AG09319 (cell line): ENCODE measurements around the gene NT5DC2.

Experiments
- DNase-seq: peaks from one replicate; pipeline ENCODE4 v3.0.0-alpha.2; 2010; ENCODE audit warnings: low read depth; ENCODE audit errors: extremely low read depth
- CTCF ChIP-seq: IDR thresholded peaks from 2 replicates; pipeline ENCODE4 v1.5.1; 2011; ENCODE audit warnings: low read depth, mild to moderate bottlenecking, inconsistent platforms, low read length, moderate library complexity

NT5DC2 gene

GRCh38 chr3:52477796-52478095 lies 55.9 kb downstream of the NT5DC2 start:
- DNase-seq, result no peak
- no peak for TF ChIP-seq CTCF

DNA sequence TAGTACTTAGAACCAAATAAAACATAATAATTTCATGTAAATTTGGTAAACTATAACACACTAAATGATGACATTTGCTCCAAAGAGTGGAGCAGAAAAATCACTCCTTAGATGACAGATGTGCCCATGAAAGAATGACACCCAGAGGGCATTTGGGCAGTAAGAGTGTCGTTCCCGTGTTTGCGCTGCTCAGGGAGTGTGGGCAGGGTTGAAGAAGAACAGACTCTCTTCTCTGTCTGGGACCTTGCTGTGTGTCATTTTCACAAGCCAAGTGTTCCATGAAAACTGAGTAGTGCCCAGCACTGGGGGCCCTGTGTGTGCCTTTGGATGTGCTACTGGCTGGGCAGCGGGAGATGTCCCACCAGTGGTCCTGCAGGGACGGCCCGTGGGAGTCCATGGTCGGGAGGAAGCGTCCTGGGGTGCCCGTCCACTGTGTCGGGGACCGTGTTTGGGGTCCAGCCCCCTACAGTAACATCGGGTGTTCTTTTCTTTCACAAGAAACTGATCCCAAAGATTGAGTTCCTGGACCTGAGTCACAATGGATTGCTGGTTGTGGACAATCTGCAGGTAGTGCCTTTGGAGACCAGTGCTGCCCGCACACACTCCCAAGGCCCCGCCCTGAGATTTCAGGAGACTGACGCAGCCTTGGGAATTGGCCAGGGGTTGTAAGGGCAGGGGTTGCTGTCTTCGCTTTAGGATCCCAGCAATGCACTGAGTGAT lies 56.4 kb downstream of the NT5DC2 start:
- no peak for DNase-seq
- TF ChIP-seq CTCF, result no peak
